Measurements from ENCODE around the gene SAMD11.
"Not testable (repeated sequence)": the region's sequence is repeated elsewhere in the genome, so short reads cannot be mapped to it uniquely, and the experiment has no call there.

SAMD11 gene

GRCh38 chr1:966135-966703 lies 42.5 kb downstream of the SAMD11 start, which contains the start of gene PLEKHN1:
Gene PLEKHN1, plus strand, starts transcription at chr1:966482. Its CDS starts 50 bp downstream, at chr1:966532.
- no peak for DNase-seq

- peak; percentile 91 for DNase-seq
These were observed 43.1 kb downstream of the SAMD11 start for GRCh38 chr1:966704-967300.

- no peak for DNase-seq
These were observed 44.0 kb downstream of the SAMD11 start for GRCh38 chr1:967466-968343.

- DNase-seq, result no peak
These were observed 45.6 kb downstream of the SAMD11 start for GRCh38 chr1:969260-969855.

GRCh38 chr1:970242-970972 lies 46.7 kb downstream of the SAMD11 start:
- DNase-seq, result no peak

- DNase-seq, result no peak
These were observed 47.4 kb downstream of the SAMD11 start for GRCh38 chr1:970973-971730.

- no peak for DNase-seq
These were observed 48.2 kb downstream of the SAMD11 start for GRCh38 chr1:971751-972506.

GRCh38 chr1:972726-973458 lies 49.2 kb downstream of the SAMD11 start:
- DNase-seq, result no peak

GRCh38 chr1:973459-974292 lies 50.0 kb downstream of the SAMD11 start:
- DNase-seq, result no peak

GRCh38 chr1:974293-974640 lies 50.5 kb downstream of the SAMD11 start:
- no peak for DNase-seq

- DNase-seq, result no peak
These were observed 51.1 kb downstream of the SAMD11 start for GRCh38 chr1:974687-975328.

- no peak for DNase-seq
These were observed 51.6 kb downstream of the SAMD11 start for GRCh38 chr1:975365-975764.

- peak; percentile 71 for DNase-seq
These were observed 52.4 kb downstream of the SAMD11 start for GRCh38 chr1:975896-976683.

- DNase-seq, result not testable (repeated sequence)
These were observed 53.1 kb downstream of the SAMD11 start for GRCh38 chr1:976791-977190.

- DNase-seq, result no peak
These were observed 54.5 kb downstream of the SAMD11 start for GRCh38 chr1:978069-978834.

GRCh38 chr1:978835-979743 lies 55.4 kb downstream of the SAMD11 start:
- no peak for DNase-seq

- no peak for DNase-seq
These were observed 56.0 kb downstream of the SAMD11 start for GRCh38 chr1:979744-980072.
